ENCODE measurements around the gene GABARAP.

GRCh38 chr17:7196651-7197401 is 45.4 kb downstream of the GABARAP start:
- TF ChIP-seq CTCF (IDR thresholded peaks at IDR 0.05; ENCODE audit: low read depth, low read length, poor library complexity, severe bottlenecking): no peak
- no peak for TF ChIP-seq EZH2phosphoT487 (IDR thresholded peaks at IDR 0.05; ENCODE audit: borderline replicate concordance, low read length)

Data from DOHH2 (cell line).